Fibroblast of lung (primary cell): ENCODE results near the gene UBAP1.

Source experiments
- CTCF ChIP-seq, 2 donors: IDR thresholded peaks in 1 of 2; conservative IDR thresholded peaks in 1 of 2; 1 replicate in 1 of 2; 2 replicates in 1 of 2; pipeline ENCODE4 v1.5.1; 2011 to 2012; ENCODE audit warnings: low read length in 2 of 2, control low read depth in 1 of 2, inconsistent platforms in 1 of 2, low read depth in 1 of 2, mild to moderate bottlenecking in 1 of 2
- EZH2 ChIP-seq: IDR thresholded peaks from 2 replicates; pipeline ENCODE4 v1.5.1; 2012; ENCODE audit warnings: low read length, control low read depth, mild to moderate bottlenecking; ENCODE audit errors: missing control alignments

- TF ChIP-seq CTCF (conservative IDR thresholded peaks at IDR 0.05 in 1 of 2, IDR thresholded peaks at IDR 0.05 in 1 of 2; ENCODE audit: low read depth in 1 of 2, low read length in 2 of 2) (no peak), EZH2 (no peak)
Observed at GRCh38 chr9:34272101-34272541, 93.3 kb downstream of the UBAP1 start.
